GM19193 (cell line): ENCODE results near the gene TMEM266.

ENCODE experiments used
- POLR2A ChIP-seq: IDR thresholded peaks from 4 replicates; pipeline ENCODE4 v1.6.1; 2011; ENCODE audit not compliant: insufficient read depth, insufficient read length; ENCODE audit errors: extremely low read depth

Gene TMEM266

DNA sequence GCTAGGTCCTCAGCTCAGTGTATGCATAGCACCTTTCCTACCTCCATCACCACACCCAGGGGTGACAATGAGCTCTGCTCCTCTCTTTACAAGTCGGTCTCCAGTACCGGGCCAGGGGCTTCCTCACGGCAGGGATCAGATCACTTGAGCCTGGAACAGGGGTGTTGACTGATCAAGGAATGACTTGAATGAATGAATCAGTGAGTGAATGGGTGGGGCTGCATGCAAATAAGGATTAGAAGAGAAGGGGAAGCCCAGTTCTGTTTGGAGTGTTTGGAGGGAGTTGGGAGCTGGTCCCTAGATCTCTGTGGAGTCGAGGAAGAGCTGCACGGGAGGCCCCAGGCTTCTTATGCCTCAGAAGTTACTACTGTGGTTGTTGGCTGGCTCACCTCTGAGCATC lies 87.0 kb downstream of the TMEM266 start:
- TF ChIP-seq POLR2A: no peak

DNA sequence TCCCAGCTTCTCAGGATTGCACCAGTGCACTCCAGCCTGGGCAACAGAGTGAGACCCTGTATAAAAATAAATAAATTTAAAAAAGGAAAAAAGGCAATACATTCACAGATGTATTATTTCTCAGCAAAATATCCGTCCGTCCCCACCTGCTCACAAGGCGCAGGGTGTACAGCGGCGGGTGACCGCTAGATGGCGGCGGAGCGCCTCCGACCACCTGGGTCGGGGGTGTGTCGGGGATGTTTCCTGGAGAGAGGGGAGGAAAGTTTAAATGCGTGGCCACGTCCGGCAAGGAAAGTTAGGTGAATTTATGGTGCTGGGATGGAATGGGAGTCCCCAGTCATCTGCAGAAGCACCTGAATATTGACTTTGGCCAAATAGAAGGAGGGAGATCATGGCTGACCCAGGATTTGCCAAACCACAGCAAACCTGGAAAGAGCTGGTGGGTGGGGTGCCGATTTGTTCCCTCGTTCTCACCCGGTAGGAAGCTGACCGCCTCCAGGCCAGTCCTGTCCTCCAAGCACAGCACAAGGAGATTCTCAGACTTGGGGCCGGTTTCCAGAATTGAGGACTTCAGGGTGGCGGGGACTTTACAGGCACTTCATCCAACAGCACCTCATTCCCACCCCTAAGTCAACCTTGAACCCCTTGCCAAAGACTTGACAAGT lies 88.3 kb downstream of the TMEM266 start:
- no peak for TF ChIP-seq POLR2A

DNA sequence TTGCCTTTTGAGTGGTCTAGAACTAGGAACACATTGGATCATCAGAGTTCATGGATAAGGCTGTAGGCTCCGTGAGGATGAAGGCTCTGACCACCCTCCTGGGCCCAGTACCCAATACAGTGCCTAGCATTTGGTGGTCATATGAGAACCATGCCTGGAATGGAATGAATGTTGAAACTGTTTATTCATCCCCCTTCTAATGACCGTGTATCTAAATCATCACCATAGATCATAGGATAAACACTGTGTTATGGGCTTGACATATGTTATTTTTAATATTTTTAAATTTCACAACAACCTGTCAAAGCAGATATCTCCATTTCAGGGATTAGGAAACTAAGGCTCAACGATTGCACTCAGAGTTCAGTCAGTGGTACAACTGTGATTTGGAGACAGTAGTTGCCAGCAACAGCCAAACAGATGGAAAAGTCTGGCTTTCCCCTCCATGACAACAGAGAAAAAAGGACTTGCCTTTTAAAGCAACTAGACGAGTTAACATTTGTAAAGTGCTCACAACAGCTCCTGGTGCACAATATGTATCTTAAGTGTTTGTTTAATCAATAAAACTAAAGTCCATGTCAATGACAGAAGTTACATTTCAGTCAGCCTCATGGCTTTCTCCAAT lies 89.6 kb downstream of the TMEM266 start:
- TF ChIP-seq POLR2A: no peak

DNA sequence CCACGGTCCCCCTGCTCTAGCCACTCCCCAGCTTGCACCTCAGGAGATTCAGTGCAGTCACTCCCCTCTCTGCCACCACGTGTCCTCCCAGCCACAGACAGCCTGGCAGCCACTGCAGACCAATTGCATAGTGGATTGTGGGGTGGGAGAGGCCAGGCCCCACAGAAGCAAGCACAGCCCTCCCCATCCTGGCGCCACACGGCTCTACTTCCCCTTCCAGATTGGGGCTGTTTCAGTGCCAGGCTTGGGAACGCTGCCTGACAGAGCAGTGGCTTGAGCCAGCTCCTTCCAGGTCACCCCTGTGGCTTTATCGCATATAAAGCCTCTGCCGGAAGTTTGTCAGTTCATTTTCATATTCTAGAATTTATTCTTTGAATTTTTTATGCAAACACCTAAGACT lies 90.7 kb downstream of the TMEM266 start:
- TF ChIP-seq POLR2A: no peak

DNA sequence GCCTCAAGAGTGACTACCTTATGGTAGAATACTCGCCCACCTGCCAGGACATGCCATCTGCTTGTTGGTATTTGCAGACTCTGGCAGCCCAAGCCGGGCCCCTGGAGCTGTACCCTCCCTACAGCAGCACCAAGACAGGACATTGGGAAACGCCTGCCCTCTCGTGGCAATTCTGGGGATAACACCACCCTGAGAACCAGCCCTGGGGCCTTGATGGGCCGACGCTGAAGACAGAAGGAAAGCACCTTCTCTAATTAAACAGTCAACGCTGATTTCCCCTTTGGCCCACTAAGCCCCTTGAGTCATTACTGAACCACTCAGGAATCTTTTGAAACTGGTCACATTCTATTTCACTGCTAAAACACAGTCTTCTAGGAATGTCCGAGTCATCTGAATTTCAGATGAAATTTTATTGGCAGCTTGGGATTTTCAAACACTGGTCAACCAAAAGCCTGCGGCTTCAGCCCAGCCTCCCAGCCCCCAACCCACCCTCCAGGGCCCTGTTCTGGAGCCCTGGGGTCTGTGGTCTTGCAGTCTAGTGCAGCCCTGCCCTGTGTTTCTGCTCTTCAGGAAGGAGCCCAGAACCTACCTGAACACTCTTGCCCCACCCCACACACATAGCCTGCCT lies 91.3 kb downstream of the TMEM266 start:
- TF ChIP-seq POLR2A: no peak

DNA sequence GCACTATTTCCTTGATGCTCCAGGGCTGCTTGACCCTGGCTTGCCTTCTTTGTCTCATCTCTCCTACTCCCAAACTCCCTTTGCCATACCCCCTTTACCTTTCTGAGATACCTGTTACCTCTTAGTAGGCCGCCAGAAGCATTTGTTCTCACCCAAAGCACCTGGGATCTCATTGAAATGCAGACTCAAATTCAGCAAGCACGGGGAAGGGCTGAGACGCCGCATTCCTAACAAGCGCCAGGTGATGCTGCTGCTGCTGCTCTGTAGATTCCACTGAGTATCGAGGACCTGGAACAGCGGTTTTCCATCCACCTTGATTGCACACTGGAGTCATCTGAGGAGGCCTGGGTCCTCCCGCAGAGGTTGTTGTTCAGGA lies 91.8 kb downstream of the TMEM266 start:
- TF ChIP-seq POLR2A: no peak

DNA sequence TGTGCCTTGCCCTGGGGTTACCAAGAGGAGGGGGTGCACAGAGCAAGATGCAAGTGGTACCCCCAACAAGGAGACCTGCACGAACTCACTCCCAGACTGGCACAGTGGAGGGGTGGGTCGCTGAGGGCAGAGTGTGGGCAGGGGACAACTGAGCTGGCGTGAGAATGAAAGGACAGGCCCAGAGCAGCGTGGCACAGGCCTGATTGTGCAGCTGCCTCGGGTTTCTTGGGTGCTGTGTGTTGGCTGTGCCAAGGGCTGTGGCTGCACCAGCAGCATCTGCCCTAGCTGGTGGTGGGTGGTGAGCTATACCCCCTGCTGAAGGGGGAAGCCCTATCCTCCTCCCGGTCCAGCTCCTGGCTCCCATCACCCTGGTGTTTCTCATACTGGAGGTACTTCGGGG lies 92.4 kb downstream of the TMEM266 start:
- TF ChIP-seq POLR2A: no peak

DNA sequence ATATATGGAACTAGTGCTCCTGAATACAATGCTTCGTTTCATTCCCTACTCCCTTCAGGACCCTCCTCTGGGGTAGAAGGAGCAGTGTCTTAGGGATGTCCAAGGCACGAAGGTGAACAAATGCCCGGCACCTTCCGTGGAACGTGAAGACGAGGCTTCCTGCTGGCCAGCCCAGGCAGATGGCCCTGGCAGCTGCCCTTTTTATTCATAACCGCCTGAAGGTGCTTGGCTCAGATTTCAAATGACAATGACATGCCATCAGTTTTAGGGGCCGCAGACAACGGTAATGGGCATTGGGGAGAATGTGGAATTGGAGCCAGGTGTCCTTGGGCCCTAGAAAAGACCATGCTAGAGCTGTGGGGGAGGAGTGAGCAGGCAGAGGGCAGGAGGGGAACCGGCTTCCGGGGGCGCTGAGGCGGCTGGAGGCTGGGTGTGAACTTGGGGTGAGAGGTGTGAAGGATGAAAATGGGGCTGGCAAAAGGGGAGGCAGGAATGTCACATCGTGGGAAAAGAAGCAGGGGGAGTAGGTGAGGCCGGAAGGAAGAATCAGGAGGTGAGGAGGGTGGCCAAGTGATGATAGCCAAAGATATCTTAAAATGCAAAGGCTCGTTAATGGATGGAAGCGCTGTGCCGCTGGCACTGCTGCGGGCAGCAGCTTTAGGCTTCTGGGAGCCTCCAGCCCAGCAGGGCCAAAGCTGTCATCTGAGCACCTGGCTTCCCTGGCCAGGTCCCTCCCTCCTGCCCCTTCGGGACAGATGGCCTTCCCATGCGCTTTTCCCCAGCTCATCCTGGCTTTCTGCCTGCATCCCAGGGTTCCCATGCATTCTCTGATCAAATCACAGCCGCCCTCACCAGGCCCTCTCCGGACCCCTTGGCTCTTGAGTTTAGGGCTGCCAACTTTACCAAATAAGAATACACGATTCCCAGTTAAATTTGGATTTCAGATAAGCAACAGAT lies 93.7 kb downstream of the TMEM266 start:
- TF ChIP-seq POLR2A: no peak

DNA sequence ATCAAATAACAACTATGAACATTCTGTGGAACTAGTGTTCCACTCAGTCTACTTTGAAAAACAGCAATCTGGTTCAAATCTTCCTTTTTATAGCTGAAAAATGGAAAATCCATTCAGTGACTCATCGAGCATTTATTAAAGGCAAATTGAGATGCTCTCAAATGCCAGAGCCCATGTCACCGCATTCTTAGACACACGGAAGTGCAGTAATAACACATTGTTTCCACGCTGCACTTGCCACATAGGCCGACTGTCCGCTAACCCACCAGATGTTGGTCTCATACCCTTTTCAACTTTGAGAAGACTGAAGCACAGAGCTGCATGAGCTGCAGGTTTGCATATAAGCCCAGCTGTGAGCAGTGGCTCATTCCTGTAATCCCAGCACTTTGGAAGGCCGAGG lies 95.9 kb downstream of the TMEM266 start:
- TF ChIP-seq POLR2A: no peak

DNA sequence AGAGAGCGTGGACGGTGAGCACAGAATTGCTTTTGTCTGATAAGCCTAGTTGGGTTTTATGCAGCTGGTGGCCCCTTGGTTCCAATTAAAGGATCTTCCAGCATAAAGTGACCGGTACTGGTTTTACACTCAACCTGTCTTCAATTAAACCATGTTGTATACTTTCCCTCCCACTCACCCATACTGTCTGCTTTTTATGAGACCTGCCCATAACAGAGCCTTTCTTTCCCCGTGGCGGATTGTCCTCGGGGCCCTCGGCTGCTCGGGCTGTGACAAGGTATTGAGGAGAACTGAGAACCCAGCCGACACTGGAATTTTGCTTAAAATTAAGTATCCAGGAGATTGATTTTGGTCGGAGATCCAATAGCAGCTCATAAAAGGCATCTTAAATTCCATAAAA lies 98.4 kb downstream of the TMEM266 start:
- TF ChIP-seq POLR2A: no peak

DNA sequence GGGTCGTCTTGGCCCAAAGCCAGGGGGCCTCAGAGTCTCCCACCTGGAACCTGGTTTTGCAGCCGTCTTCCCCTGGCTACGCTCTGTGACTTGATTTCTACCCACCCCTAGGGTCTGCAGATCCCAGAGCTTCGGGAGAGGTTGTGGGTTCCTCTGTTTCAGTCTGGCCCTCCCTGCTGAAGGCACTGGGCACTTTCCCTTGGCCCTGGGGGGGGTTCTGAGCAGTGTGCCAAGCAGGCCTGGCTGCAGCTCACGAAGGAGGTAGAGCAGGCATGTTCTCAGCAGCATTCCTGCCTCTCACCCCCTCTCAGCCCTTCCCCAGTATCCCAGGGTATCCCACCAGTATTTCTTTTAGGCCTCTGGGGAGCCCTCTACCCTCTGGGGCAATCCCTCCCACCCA lies 99.0 kb downstream of the TMEM266 start:
- TF ChIP-seq POLR2A: no peak

DNA sequence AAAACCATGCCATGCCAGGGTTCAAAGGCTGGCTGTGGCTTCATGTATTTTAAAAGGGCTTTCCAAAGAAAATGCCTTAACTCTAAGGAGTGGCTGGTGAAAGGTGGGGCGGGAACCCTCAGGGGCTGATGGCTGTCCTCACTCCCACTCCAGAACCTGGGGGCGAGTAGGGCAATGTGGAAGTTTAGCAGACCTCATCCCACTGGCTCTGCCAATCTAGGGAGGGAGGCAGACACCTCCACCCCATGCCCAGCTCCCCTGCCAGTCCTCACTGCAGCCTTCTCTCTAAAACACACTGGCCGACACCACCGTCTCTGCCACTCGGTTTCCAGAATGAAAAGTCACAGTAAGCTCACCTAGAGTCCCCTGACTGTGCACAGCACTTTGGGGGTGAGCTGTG lies 99.5 kb downstream of the TMEM266 start:
- TF ChIP-seq POLR2A: no peak

DNA sequence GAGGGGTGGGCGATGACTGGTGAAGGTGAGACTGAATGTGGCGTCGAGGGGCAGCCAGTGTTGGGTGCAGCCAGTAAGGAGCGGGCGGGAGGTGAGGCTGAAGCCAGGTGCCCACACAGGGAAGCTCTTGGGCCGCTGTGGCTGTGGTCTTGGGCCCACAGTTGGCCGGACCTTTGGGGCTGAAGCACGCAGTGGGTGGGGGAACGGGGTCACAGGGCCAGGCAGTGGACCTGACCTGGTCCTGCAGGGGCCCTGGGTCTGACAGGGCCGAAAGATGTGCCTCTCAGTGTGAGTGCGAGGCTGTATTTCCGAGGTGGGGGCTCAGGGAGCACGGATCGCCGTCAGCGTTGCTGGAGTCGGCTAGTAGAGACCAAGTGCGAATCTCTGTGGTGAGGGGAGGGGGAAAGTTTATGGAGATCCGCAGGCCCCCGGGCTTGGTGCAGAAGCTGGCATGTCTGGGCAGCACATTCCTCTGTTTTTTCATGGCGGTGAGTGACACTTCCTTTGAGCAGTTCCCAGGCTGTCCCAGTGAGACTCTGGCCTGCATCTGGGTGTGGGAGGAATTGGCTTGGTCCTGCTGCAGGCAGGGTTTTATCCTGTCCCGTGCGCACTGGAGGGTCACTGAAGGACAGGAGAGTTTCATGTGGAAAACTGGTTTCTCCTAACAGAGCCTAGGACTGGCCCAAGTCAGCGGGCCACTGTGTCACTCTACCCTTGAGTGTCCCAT lies 100.8 kb downstream of the TMEM266 start:
- no peak for TF ChIP-seq POLR2A

DNA sequence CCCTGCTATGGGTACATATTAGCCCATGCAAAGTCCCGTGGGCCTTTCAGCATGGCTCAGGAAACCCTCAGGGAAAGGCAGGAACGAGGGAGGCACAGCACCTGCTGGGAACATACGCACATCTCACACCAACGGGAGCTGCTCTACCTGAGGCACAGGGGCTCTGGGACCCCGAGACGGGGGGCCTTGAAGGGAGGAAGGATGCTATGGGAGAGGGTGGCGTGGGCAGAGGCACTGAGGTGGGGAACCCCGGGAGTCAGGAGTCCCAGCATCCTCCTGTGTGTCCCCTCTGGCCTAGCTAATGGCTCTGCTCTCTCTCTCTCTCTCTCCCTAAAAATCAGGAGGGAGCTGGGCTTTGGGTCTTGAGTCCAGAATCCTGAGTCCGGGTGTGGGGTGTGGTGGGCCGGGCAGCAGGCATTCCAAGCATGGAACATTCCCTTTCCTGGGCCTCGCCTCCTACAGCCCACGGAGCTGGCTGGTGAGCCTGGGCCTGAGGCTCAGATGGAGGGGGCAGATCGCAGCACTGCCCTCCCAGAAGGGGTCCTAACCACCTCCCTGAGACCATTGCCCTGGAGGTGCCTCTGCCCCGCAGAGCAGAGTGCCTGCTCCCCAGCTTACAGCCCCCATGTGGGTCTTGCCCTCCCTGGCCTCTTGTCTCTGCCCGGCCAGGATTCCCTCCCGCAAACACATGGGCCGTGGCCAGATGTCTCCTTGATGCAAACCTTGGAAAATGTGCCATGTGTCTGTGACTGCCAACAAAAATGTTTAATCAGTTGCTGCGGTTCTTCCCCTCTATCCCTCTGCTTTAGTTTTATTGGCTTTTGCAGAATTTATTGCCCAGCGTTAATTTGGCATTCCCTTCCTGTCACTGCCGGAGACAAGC lies 101.6 kb downstream of the TMEM266 start:
- no peak for TF ChIP-seq POLR2A
